ENCODE results near the gene DDX10.
"Not testable (repeated sequence)": the region's sequence is repeated elsewhere in the genome, so short reads cannot be mapped to it uniquely, and the experiment has no call there.

DDX10 gene

DNA sequence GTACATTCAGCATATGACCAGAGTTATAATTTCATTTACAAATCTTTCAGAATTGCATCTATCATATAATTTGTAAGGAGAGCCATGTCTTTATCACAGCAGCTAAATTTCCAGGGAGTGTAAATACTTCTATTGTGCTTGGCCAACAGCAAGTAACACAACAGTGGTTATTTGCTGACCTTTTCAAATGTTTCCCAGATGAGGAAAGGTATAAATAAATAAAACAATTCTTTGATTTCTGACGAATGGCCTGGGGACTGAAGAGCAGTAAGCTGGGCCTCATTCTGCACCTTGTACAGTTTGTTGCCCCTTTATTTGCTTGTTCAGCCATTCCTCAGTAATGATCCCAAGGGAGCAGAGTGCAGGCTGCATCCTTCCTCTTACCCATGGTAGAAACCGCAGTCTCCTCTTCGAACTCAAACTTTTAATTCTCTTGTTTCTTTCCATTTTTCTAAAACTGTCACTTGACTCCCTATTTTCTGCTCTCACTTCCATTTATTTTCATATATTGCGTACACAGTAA, 132.8 kb downstream of the DDX10 start:
- H3K4me3 Mint-ChIP-seq, result no peak overlapping the region
- no peak overlapping the region for H3K27ac Mint-ChIP-seq
- H3K4me1 Mint-ChIP-seq, result peaks cover 6% of the 10 kb centered on the region
- no peak for DNase-seq (ENCODE audit: low spot score in 2 of 2)
- no peaks in the 10 kb centered on the region for H3K36me3 Mint-ChIP-seq
- H3K9me3 Mint-ChIP-seq, result peaks cover 2% of the 10 kb centered on the region
- no peak for ATAC-seq

DNA sequence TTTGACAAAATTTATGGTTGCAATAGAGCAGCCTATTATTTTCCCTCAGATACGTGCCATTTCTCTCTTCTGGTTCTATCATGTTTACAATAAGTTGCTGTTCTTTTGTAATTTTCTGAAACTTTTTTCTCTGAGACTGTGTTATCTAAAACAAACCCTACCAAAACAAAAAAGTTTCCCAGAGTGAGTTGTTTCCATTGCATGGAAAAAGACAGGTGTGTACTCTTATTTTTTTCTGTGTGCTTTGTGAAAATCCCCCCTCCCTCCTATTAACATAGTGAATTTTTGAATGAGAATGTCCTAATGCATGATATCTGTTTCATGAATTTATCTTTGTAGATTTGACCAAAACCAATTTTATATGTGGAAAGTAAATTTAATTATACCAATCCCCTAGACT, 137.6 kb downstream of the DDX10 start:
- H3K4me3 Mint-ChIP-seq, result no peak overlapping the region
- no peak for ATAC-seq

DNA sequence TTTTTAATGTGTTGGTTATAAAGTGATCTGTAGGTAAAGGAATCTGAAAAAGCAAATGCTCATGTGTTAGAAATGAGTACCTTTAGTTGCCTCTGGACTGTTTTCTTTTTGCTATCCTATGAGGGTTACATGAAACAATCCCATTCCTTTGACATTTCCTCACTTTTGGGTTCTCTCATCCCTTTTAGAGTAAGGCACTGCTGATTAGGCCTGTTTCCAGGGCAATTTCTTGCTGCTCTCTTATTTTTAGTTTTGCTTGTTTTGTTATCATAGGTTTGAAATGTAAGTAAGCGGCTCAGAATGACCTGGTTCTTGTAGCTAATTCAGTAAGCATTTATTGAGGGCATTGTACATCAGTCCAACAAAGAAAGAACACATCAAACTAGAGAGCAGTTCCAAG, 138.9 kb downstream of the DDX10 start:
- H3K4me3 Mint-ChIP-seq, result no peak overlapping the region
- H3K4me1 Mint-ChIP-seq, result no peaks in the 10 kb centered on the region
- H3K27ac Mint-ChIP-seq, result no peak overlapping the region

More for the DNA sequence above, 137.6 kb downstream of the DDX10 start:
- Mint-ChIP-seq H3K4me1 (no peaks in the 10 kb centered on the region), H3K27ac (no peak overlapping the region), H3K9me3 (no peaks in the 10 kb centered on the region), H3K36me3 (no peaks in the 10 kb centered on the region)
- DNase-seq (ENCODE audit: low spot score in 2 of 2), result no peak

GRCh38 chr11:108804511-108804910, 139.6 kb downstream of the DDX10 start:
- ATAC-seq (no peak), DNase-seq (ENCODE audit: low spot score in 2 of 2) (no peak)
- Mint-ChIP-seq H3K4me3 (no peak overlapping the region), H3K4me1 (peaks cover 6% of the 10 kb centered on the region), H3K36me3 (no peaks in the 10 kb centered on the region), H3K27ac (no peak overlapping the region), H3K9me3 (no peaks in the 10 kb centered on the region)

More for the DNA sequence above, 138.9 kb downstream of the DDX10 start:
- H3K9me3 Mint-ChIP-seq, result no peaks in the 10 kb centered on the region
- DNase-seq (ENCODE audit: low spot score in 2 of 2) (no peak), ATAC-seq (no peak)
- no peaks in the 10 kb centered on the region for H3K36me3 Mint-ChIP-seq

DNA sequence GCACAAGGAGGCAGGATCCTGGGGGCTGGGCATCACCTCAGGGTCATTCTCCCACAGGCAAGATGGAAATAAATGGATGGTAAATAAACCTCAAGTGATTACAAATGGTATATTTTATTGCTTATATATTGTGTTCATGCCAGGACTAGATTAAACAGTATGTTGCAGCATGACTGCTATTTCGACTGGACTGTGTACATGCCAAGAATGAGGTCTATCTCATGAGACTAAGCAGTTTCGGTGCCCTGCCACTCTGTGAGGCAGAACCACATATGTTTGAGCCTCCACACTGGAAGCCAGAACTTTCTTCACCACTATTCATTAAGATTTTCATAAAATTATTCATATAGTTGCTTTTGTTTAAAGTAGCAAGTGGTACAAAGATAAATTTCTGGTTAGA, 140.2 kb downstream of the DDX10 start:
- DNase-seq (ENCODE audit: low spot score in 2 of 2) (no peak), ATAC-seq (no peak)
- Mint-ChIP-seq H3K4me1 (peaks cover 6% of the 10 kb centered on the region), H3K4me3 (no peak overlapping the region), H3K36me3 (no peaks in the 10 kb centered on the region), H3K27ac (no peak overlapping the region), H3K9me3 (no peaks in the 10 kb centered on the region)

- Mint-ChIP-seq H3K4me3 (no peak overlapping the region), H3K9me3 (no peaks in the 10 kb centered on the region), H3K27ac (no peak overlapping the region), H3K36me3 (no peaks in the 10 kb centered on the region), H3K4me1 (peaks cover 6% of the 10 kb centered on the region)
- DNase-seq (ENCODE audit: low spot score in 2 of 2), result no peak
- ATAC-seq, result peak; percentile 75
These were observed 142.4 kb downstream of the DDX10 start for GRCh38 chr11:108807262-108807661.

GRCh38 chr11:108813086-108813485, 148.2 kb downstream of the DDX10 start:
- peaks cover 6% of the 10 kb centered on the region for H3K4me1 Mint-ChIP-seq
- H3K27ac Mint-ChIP-seq, result no peak overlapping the region
- H3K9me3 Mint-ChIP-seq, result no peaks in the 10 kb centered on the region
- no peak for DNase-seq (ENCODE audit: low spot score in 2 of 2)
- H3K4me3 Mint-ChIP-seq, result no peak overlapping the region
- ATAC-seq, result no peak
- no peaks in the 10 kb centered on the region for H3K36me3 Mint-ChIP-seq

DNA sequence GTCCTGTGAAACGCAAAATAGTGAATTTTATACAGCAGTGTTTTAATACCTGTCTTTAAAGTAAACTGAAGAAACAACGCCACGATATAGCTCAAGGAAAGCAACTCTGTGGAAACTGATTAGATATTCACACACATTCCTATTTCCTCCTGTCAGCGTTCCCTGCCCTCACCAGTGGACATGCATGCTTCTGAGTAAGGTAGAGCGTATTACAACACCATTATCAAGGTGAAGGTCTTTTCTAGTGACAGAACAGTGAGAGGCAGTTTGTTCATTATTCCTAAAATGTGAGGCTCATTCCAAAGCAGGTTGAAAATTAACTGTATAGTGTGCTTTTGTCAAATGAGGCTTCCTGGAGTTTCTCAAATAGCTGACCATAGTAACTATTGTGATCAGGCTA, 153.1 kb downstream of the DDX10 start:
- no peaks in the 10 kb centered on the region for H3K9me3 Mint-ChIP-seq
- no peak overlapping the region for H3K4me3 Mint-ChIP-seq
- no peak for DNase-seq (ENCODE audit: low spot score in 2 of 2)
- no peaks in the 10 kb centered on the region for H3K4me1 Mint-ChIP-seq
- H3K27ac Mint-ChIP-seq, result no peak overlapping the region
- H3K36me3 Mint-ChIP-seq, result no peaks in the 10 kb centered on the region
- no peak for ATAC-seq

- no peak overlapping the region for H3K27ac Mint-ChIP-seq
- ATAC-seq (no peak), DNase-seq (ENCODE audit: low spot score in 2 of 2) (no peak)
- H3K36me3 Mint-ChIP-seq, result no peaks in the 10 kb centered on the region
- H3K4me1 Mint-ChIP-seq, result no peaks in the 10 kb centered on the region
- H3K4me3 Mint-ChIP-seq, result no peak overlapping the region
- no peaks in the 10 kb centered on the region for H3K9me3 Mint-ChIP-seq
These were observed 154.1 kb downstream of the DDX10 start for GRCh38 chr11:108818971-108819370.

GRCh38 chr11:108819957-108820356, 155.1 kb downstream of the DDX10 start:
- H3K9me3 Mint-ChIP-seq, result no peaks in the 10 kb centered on the region
- no peak overlapping the region for H3K4me3 Mint-ChIP-seq
- no peak overlapping the region for H3K27ac Mint-ChIP-seq
- H3K36me3 Mint-ChIP-seq, result no peaks in the 10 kb centered on the region
- no peak for DNase-seq (ENCODE audit: low spot score in 2 of 2)
- no peak for ATAC-seq
- no peaks in the 10 kb centered on the region for H3K4me1 Mint-ChIP-seq

DNA sequence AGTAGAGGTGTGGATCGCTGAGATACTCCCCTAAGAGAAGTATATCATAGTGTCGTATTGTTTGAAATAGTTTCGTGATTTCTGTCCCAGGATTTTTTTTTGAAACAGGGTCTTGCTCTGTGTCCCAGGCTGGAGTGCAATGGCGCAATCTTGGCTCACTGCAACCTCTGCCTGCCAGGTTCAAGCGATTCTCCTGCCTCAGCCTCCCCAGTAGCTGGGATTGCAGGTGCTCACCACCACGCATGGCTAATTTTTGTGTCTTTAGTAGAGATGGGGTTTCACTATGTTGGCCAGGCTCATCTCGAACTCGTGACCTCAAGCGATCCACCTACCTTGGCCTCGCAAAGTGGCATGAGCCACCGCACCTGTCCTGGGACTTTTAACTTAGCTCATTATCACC, 159.1 kb downstream of the DDX10 start:
- not testable (repeated sequence) for H3K27ac Mint-ChIP-seq; H3K4me3 Mint-ChIP-seq; ATAC-seq; H3K4me1 Mint-ChIP-seq; DNase-seq (ENCODE audit: low spot score in 2 of 2); H3K36me3 Mint-ChIP-seq; H3K9me3 Mint-ChIP-seq

GRCh38 chr11:108824545-108824944, 159.7 kb downstream of the DDX10 start:
- no peak overlapping the region for H3K4me3 Mint-ChIP-seq
- no peaks in the 10 kb centered on the region for H3K36me3 Mint-ChIP-seq
- H3K9me3 Mint-ChIP-seq, result peaks cover 1% of the 10 kb centered on the region
- peaks cover 3% of the 10 kb centered on the region for H3K4me1 Mint-ChIP-seq
- H3K27ac Mint-ChIP-seq, result no peak overlapping the region
- DNase-seq (ENCODE audit: low spot score in 2 of 2), result no peak
- no peak for ATAC-seq

- H3K36me3 Mint-ChIP-seq, result no peaks in the 10 kb centered on the region
- H3K9me3 Mint-ChIP-seq, result peaks cover 5% of the 10 kb centered on the region
- peaks cover 11% of the 10 kb centered on the region for H3K4me1 Mint-ChIP-seq
- H3K4me3 Mint-ChIP-seq, result no peak overlapping the region
- ATAC-seq (no peak), DNase-seq (ENCODE audit: low spot score in 2 of 2) (no peak)
- no peak overlapping the region for H3K27ac Mint-ChIP-seq
These were observed 160.5 kb downstream of the DDX10 start for GRCh38 chr11:108825381-108825780.

DNA sequence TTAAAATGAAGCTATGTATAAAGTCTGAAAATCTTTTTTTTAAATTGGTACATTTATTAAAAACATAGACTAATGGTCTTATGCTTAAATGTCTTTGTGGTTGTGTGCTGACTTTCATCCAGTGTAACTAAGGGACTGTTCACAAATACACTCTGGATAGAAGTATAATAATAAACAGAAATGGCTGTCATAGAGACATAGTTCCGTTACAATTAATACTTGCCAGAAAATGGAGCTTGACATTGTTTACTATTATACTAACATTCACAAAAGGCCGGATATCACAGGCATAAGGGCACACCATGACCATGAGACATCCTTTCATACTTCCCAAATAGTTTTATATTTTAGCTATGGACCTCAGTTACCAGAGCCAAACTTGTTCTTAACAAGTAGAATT, 161.3 kb downstream of the DDX10 start:
- Mint-ChIP-seq H3K36me3 (no peaks in the 10 kb centered on the region), H3K4me3 (no peak overlapping the region), H3K9me3 (peaks cover 5% of the 10 kb centered on the region), H3K4me1 (peaks cover 15% of the 10 kb centered on the region), H3K27ac (no peak overlapping the region)
- DNase-seq (ENCODE audit: low spot score in 2 of 2) (no peak), ATAC-seq (no peak)

- peaks cover under 1% of the 10 kb centered on the region for H3K36me3 Mint-ChIP-seq
- ATAC-seq, result no peak
- DNase-seq (ENCODE audit: low spot score in 2 of 2), result no peak
- H3K4me3 Mint-ChIP-seq, result no peak overlapping the region
- no peaks in the 10 kb centered on the region for H3K9me3 Mint-ChIP-seq
- peaks cover 5% of the 10 kb centered on the region for H3K4me1 Mint-ChIP-seq
- H3K27ac Mint-ChIP-seq, result no peak overlapping the region
These were observed 170.8 kb downstream of the DDX10 start for GRCh38 chr11:108835624-108836023.

DNA sequence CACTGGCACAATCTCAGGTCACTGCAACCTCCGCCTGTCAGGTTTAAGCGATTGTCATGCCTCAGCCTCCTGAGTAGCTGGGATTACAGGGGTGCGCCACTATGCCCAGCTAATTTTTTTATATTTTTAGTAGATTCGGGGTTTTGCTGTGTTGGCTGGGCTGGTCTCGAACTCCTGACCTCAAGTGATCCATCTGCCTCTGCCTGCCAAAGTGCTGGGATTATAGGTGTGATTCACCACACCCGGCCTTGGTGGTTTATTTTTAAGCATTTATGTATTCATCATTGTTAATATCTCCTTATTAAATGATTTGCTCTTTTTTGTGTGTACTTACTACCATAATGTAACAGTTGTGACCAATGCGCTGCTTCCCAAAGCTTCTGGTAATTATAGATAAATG, 171.7 kb downstream of the DDX10 start:
- Mint-ChIP-seq H3K9me3 (no peaks in the 10 kb centered on the region), H3K27ac (no peak overlapping the region)

More for the DNA sequence above, 171.7 kb downstream of the DDX10 start:
- DNase-seq (ENCODE audit: low spot score in 2 of 2) (no peak), ATAC-seq (no peak)
- Mint-ChIP-seq H3K4me3 (no peak overlapping the region), H3K36me3 (peaks cover 10% of the 10 kb centered on the region), H3K4me1 (peaks cover 10% of the 10 kb centered on the region)

Data from stimulated activated effector memory CD8-positive, alpha-beta T cell treated with anti-CD3 and anti-CD28 coated beads, Interleukin-12 subunit alpha, Interleukin-12 subunit beta, amount 100 ng/mL, for 72 hours (primary cell).